Thoracic aorta (tissue), 2 donors: ENCODE measurements around the gene RNU2-63P. TPM values are rescaled to one million over a fixed set of nuclear protein-coding genes. Genes with fewer than 3 reads are reported as not detected.
"Not testable (repeated sequence)": the region's sequence is repeated elsewhere in the genome, so short reads cannot be mapped to it uniquely, and the experiment has no call there.

Source experiments
- ATAC-seq: fragments of 150-250 bp; one replicate; pipeline ENCODE4 v1.8.0; 2017; ENCODE audit warnings: low read depth; ENCODE audit not compliant: insufficient number of reproducible peaks, low FRiP score
- DNase-seq: peaks from one replicate; pipeline ENCODE4 v3.0.0-alpha.2; 2020; ENCODE audit warnings: low spot score
- H3K27ac ChIP-seq, 2 donors: fragments of 200-600 bp; sonication (generic); 1 replicate in 1 of 2; 2 replicates in 1 of 2; pipeline ENCODE4 v1.5.1; 2016; ENCODE audit warnings: mild to moderate bottlenecking in 2 of 2, moderate library complexity in 2 of 2
- H3K27me3 ChIP-seq: fragments of 200-600 bp; sonication (generic); replicated peaks from 2 replicates; pipeline ENCODE4 v1.6.0; 2016; ENCODE audit warnings: mild to moderate bottlenecking; ENCODE audit not compliant: insufficient read depth
- H3K36me3 ChIP-seq: fragments of 200-600 bp; sonication (generic); one replicate; pipeline ENCODE4 v1.5.1; 2016
- H3K4me1 ChIP-seq, 2 donors: fragments of 200-600 bp; sonication (generic); 1 replicate in 1 of 2; 2 replicates in 1 of 2; pipeline versions ENCODE4 v1.5.1 to v1.6.0; 2016; ENCODE audit warnings: low read depth in 2 of 2, mild to moderate bottlenecking in 1 of 2; ENCODE audit not compliant: control insufficient read depth in 1 of 2
- H3K4me3 ChIP-seq: fragments of 200-600 bp; sonication (generic); 2 replicates; pipeline ENCODE4 v1.5.1; 2016; ENCODE audit warnings: mild to moderate bottlenecking
- H3K9me3 ChIP-seq: fragments of 200-600 bp; sonication (generic); 2 replicates; pipeline ENCODE4 v1.5.1; 2016
- total RNA-seq, 2 donors: library from RNA; depleted of rRNA; stranded (reverse); fragments of >200 nt; gene quantifications; one replicate each; pipeline versions ENCODE4 v1.1.0 to v1.2.3, GENCODE V29; 2016

RNU2-63P gene
- total RNA-seq, 2 donors from 2014 or later = not detected

DNA sequence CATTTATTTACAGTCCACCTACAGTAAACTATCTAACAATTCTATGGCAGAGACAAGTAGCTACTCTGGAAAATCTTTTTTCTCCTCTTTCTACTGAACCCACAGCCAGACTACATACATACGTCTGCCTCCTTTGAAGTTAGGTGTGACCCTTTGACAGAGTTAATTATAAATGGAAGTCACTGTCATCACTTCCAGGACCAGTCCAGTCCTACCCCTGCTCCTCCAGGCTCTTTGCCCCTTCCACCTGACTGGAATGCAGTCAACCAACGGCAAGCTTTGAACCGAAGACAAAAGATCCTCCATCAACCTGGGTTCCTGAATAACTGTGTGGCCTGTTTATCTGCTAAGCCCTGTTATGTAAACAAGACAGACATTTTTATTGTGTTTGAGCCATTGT lies 35.2 kb downstream of the RNU2-63P start:
- not testable (repeated sequence) for H3K4me1 ChIP-seq, H3K4me3 ChIP-seq, H3K9me3 ChIP-seq, H3K27ac ChIP-seq, H3K36me3 ChIP-seq, ATAC-seq, H3K27me3 ChIP-seq, DNase-seq

DNA sequence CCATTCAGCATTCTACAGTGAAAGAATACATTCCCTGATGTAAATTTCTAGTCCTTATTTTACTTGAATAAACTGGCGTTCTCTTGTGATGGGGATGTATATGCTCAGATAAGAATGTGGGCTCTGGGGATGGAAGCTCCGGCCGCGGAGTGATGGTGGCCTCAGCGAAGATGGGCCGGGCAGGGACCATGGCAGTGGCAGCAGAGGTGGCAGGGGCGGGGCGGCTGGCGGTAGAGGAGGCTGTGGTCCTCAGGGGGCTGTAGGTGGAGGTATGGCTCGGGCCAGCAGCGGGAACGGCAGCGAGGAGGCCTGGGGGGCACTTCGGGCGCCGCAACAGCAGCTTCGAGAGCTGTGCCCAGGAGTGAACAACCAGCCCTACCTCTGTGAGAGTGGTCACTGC lies 44.0 kb downstream of the RNU2-63P start:
- DNase-seq = not testable (repeated sequence)

More for the DNA sequence above, 44.0 kb downstream of the RNU2-63P start:
- H3K9me3 ChIP-seq, H3K27ac ChIP-seq, H3K4me3 ChIP-seq, H3K4me1 ChIP-seq, ATAC-seq, H3K36me3 ChIP-seq, H3K27me3 ChIP-seq: not testable (repeated sequence)

Other genes with a start within 250 kb of the RNU2-63P start
- 1 to 10 TPM in 1 of 2 donors, under 1 TPM in 1; 0.27 to 7.5 TPM for gene RGPD2, start 190.8 kb downstream of the RNU2-63P start, total RNA-seq
- 10 to 100 TPM; 13.8 to 13.9 TPM for gene KRCC1, start 39.2 kb upstream of the RNU2-63P start, total RNA-seq
- gene SMYD1, start 51.3 kb upstream of the RNU2-63P start, total RNA-seq = not detected
- gene FABP1, start 111.5 kb upstream of the RNU2-63P start, total RNA-seq = not detected
- 1 to 10 TPM in 1 of 2 donors, not detected in 1; 7.5 TPM for gene THNSL2, start 153.8 kb upstream of the RNU2-63P start, total RNA-seq